Epithelial cell of alveolus of lung (primary cell): ENCODE measurements around the gene PTGFRN. TPM values are rescaled to one million over a fixed set of nuclear protein-coding genes. Genes with fewer than 3 reads are reported as not detected.

Source experiments
- total RNA-seq: library from RNA; depleted of rRNA; stranded (reverse); fragments of >200 nt; gene quantifications from 2 replicates; pipeline ENCODE4 v1.2.1, GENCODE V29; 2015

Gene PTGFRN
- 27.0 and 32.8 TPM in 2 replicates for total RNA-seq

GRCh38 chr1:116909512-116910378 lies at the start of gene PTGFRN:
TSS of gene PTGFRN (plus strand) at chr1:116909916. CDS start at chr1:116910204, 288 bp downstream.

DNA sequence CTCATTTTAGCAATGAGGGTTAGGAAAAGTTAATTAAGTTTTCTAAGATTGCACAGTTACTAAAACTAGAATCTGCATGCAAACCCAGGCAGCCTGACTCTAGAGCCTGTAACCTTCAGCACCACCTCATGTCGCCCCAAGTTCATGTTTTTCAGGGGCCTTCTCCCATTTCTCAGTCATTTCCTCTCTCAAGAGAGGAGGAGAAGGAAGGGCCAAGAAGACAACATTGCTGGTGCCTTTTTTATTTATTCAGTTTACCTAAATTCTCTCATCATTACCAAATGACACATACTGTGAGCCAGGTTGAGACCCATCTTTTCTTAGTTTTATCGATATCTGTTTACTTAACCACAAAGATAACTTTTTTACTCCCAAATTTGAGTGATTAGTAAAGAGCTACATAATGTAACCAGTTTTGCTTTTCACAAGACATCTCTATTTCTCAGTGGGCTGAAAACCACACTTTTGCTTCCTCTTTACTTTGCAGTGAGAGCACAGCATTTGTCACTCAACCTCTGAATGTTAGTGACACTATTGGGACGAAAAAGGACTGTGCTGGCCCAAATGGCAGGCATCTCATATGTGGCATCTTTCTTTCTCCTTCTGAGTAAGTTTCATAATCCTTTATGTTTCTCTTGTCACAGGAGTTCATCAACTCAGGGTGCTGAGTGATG lies 91.7 kb downstream of the PTGFRN start, which contains the start of gene CD101:
Gene CD101, plus strand, starts transcription at position 507 of the 674 bp plus-strand sequence. Its CDS starts 58 bp downstream, at position 565.

Other genes with a start within 250 kb of the PTGFRN start
- gene IGSF3, start 242.2 kb upstream of the PTGFRN start, total RNA-seq: 0.32 and 1.8 TPM in 2 replicates
- gene CD2, start 155.5 kb upstream of the PTGFRN start, total RNA-seq: not detected in 2 replicates
- gene CD101, start 91.8 kb downstream of the PTGFRN start, total RNA-seq: under 0.01 and 0.32 TPM in 2 replicates
- gene TTF2, start 150.4 kb downstream of the PTGFRN start, total RNA-seq: 8.8 and 14.5 TPM in 2 replicates
- gene TRIM45, start 211.8 kb downstream of the PTGFRN start, total RNA-seq: 1.8 and 2.5 TPM in 2 replicates